Measurements from ENCODE around the gene RELL1. TPM values are rescaled to one million over a fixed set of nuclear protein-coding genes. Genes with fewer than 3 reads are reported as not detected.

The RELL1 gene
- total RNA-seq, 2 donors from 2014 or later = 25.3 to 33.9 TPM

DNA sequence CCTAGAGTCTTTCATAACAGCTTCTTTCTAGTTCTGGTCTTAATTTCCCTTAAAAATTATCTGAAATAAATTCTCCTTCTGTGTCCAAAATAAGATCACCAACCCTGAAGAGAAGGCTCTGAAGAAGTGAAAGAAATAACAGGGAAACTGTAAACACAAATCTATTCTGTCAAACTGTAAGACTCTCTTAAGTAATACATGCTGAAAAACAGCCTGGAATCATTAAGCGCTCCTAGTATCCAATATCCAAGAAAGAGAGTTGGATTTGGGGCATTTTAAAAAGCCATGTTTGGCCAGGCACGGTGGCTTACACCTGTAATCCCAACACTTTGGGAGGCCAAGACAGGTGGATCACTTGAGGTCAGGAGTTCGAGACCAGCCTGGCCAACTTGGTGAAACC is 53.3 kb downstream of the RELL1 start:
- H3K4me3 ChIP-seq = no peak overlapping the region
- peaks cover 21% of the 10 kb centered on the region for H3K36me3 ChIP-seq
- no peak for DNase-seq (ENCODE audit: low spot score)
- TF ChIP-seq, protein P1, sequence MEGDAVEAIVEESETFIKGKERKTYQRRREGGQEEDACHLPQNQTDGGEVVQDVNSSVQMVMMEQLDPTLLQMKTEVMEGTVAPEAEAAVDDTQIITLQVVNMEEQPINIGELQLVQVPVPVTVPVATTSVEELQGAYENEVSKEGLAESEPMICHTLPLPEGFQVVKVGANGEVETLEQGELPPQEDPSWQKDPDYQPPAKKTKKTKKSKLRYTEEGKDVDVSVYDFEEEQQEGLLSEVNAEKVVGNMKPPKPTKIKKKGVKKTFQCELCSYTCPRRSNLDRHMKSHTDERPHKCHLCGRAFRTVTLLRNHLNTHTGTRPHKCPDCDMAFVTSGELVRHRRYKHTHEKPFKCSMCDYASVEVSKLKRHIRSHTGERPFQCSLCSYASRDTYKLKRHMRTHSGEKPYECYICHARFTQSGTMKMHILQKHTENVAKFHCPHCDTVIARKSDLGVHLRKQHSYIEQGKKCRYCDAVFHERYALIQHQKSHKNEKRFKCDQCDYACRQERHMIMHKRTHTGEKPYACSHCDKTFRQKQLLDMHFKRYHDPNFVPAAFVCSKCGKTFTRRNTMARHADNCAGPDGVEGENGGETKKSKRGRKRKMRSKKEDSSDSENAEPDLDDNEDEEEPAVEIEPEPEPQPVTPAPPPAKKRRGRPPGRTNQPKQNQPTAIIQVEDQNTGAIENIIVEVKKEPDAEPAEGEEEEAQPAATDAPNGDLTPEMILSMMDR (IDR thresholded peaks at IDR 0.05) = no peak
- H3K9me3 ChIP-seq = no peaks in the 10 kb centered on the region
- H3K4me1 ChIP-seq = no peaks in the 10 kb centered on the region
- no peak overlapping the region for H3K27ac ChIP-seq
- no peaks in the 10 kb centered on the region for H3K27me3 ChIP-seq

DNA sequence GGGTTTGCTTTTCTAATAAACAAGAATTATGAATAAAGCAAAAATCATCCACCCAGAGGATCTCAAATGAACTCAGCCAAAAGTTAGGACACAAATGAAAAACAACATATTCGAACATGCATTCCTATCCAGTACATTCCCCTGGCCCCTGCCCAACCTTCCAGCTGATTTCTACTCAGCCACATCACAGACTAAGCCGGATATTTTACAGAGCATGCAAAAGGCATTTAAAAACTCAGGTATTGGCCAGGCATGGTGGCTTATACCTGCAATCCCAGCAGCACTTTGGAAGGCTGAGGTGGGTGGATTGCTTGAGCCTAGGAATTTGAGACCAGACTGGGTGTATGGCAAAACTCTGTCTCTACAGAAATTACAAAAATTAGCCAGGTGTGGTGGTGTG is 54.6 kb downstream of the RELL1 start:
- peaks cover 21% of the 10 kb centered on the region for H3K36me3 ChIP-seq

DNA sequence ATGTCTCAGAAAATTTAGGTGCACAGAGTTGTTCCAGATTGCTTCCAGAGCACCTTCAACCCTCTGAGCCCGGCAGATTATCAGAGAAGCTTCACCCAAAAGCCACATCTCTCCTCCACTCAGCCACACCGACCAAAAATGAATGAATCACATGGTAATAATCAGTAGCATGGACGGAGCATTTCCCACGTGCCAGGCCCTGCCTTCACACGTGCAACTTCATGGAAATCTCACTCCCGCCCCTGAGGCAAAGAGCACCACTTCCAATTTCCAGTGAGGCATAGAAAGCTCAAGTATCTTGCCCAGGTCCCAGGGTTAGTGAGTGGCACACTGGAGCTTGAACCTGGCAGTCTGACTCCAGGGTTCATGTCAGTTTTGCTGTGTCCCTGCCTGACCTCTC is 56.5 kb downstream of the RELL1 start:
- Histone ChIP-seq H3K36me3 (peaks cover 19% of the 10 kb centered on the region), H3K4me1 (no peaks in the 10 kb centered on the region), H3K27ac (no peak overlapping the region), H3K9me3 (no peaks in the 10 kb centered on the region), H3K4me3 (no peak overlapping the region), H3K27me3 (no peaks in the 10 kb centered on the region)
- DNase-seq (ENCODE audit: low spot score) = no peak
- TF ChIP-seq, protein P1 (IDR thresholded peaks at IDR 0.05) = no peak

More for the DNA sequence above, 54.6 kb downstream of the RELL1 start:
- no peaks in the 10 kb centered on the region for H3K9me3 ChIP-seq
- no peak overlapping the region for H3K4me3 ChIP-seq
- no peaks in the 10 kb centered on the region for H3K27me3 ChIP-seq
- DNase-seq (ENCODE audit: low spot score) = no peak
- H3K4me1 ChIP-seq = no peaks in the 10 kb centered on the region
- H3K27ac ChIP-seq = no peak overlapping the region
- TF ChIP-seq, protein P1 (IDR thresholded peaks at IDR 0.05) = no peak

DNA sequence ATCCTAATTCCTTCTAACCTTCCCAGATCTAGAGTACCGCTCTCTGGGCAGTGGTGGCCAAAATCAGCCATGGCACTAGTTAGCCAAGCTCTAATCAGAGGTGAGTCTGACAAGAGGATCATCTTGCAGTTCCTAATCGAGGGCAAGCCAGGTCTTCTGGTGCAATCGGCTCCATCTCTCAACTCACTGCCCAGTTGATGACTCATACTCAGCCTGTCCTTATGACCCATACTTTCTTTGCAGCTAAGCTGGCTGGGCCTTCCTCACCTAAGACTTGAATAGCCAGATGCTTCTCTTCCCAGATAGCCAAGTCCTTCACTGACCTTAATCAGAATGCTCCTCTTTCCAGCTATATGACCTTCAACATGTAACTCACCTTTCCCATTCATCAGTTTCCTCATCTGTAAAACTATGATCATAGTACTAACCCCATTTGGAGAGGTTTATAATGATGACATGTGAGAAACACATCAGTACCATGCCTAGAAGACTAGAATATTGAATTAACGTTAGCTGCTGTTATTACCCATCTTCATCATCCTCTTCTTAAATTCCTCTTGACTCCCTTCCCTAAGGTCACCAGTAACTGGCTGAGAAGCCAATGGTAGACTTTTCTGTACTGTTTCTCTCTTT is 57.1 kb downstream of the RELL1 start:
- H3K4me3 ChIP-seq = no peak overlapping the region
- no peak overlapping the region for H3K27ac ChIP-seq
- H3K36me3 ChIP-seq = peaks cover 13% of the 10 kb centered on the region
- H3K4me1 ChIP-seq = no peaks in the 10 kb centered on the region
- no peak for DNase-seq (ENCODE audit: low spot score)
- TF ChIP-seq, protein P1 (IDR thresholded peaks at IDR 0.05) = no peak
- H3K27me3 ChIP-seq = no peaks in the 10 kb centered on the region
- H3K9me3 ChIP-seq = no peaks in the 10 kb centered on the region

DNA sequence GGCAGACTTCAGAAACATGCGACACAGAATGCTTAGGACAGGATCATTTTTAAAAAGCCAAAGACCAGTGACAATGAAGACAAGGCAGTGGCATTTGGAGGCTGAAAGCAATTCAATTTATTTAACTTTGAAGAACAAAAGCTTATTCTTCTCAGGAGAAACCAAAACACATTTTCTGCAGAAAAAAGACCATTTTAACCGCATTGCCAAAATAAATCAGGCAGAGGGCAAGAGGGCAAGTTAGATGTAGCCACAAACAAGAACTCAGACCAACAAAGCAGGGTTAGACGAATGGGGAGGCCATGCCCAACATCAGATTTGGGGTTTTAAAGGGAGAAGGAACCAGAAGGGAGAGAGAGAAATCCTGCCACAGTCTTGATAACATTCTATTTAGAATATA is 58.9 kb downstream of the RELL1 start:
- H3K4me1 ChIP-seq = no peaks in the 10 kb centered on the region
- no peaks in the 10 kb centered on the region for H3K27me3 ChIP-seq
- H3K9me3 ChIP-seq = no peaks in the 10 kb centered on the region
- no peak overlapping the region for H3K27ac ChIP-seq
- TF ChIP-seq, protein P1 (IDR thresholded peaks at IDR 0.05) = no peak
- no peak for DNase-seq (ENCODE audit: low spot score)
- no peak overlapping the region for H3K4me3 ChIP-seq
- H3K36me3 ChIP-seq = peaks cover 6% of the 10 kb centered on the region

- Histone ChIP-seq H3K4me3 (no peak overlapping the region), H3K36me3 (no peaks in the 10 kb centered on the region), H3K27ac (no peak overlapping the region), H3K4me1 (no peaks in the 10 kb centered on the region), H3K9me3 (no peaks in the 10 kb centered on the region), H3K27me3 (no peaks in the 10 kb centered on the region)
- TF ChIP-seq, protein P1 (IDR thresholded peaks at IDR 0.05) = no peak
- no peak for DNase-seq (ENCODE audit: low spot score)
These were observed 60.7 kb downstream of the RELL1 start for GRCh38 chr4:37625499-37625898.
